Heart right ventricle (tissue), 16 donors: ENCODE results near the gene AK4. TPM values are rescaled to one million over a fixed set of nuclear protein-coding genes. Genes with fewer than 3 reads are reported as not detected.

Source experiments
- ATAC-seq, 8 donors: fragments of 200-7000 bp; cut with Tn5 transposase; one replicate each; pipeline ENCODE4 v1.9.1; 2020; ENCODE audit warnings: mild to moderate bottlenecking in 8 of 8, moderate library complexity in 8 of 8, moderate number of reproducible peaks in 1 of 8
- DNase-seq, 2 donors: peaks; one replicate each; pipeline ENCODE4 v3.0.0-alpha.2; 2020
- H3K27ac ChIP-seq, 10 donors: fragments of 200-600 bp; sonication (generic) in 2 of 10; one replicate each; pipeline versions ENCODE4 v1.5.0 to v1.8.0; 2020 to 2022; ENCODE audit warnings: mild to moderate bottlenecking in 3 of 10
- H3K27me3 ChIP-seq, 7 donors: fragments of 200-600 bp; one replicate each; pipeline ENCODE4 v1.8.0; 2021 to 2022; ENCODE audit warnings: mild to moderate bottlenecking in 2 of 7
- H3K36me3 ChIP-seq, 9 donors: fragments of 200-600 bp; sonication (generic) in 1 of 9; one replicate each; pipeline versions ENCODE4 v1.5.0 to v1.8.0; 2020 to 2022; ENCODE audit warnings: mild to moderate bottlenecking in 2 of 9
- H3K4me1 ChIP-seq, 9 donors: fragments of 200-600 bp; sonication (generic) in 1 of 9; one replicate each; pipeline versions ENCODE4 v1.5.0 to v1.8.0; 2020 to 2022; ENCODE audit warnings: mild to moderate bottlenecking in 4 of 9
- H3K4me3 ChIP-seq, 10 donors: fragments of 200-600 bp; sonication (generic) in 2 of 10; one replicate each; pipeline versions ENCODE4 v1.5.0 to v1.8.0; 2020 to 2022; ENCODE audit warnings: mild to moderate bottlenecking in 7 of 10, moderate library complexity in 2 of 10
- H3K9me3 ChIP-seq, 11 donors: fragments of 200-600 bp in 10 of 11; sonication (generic) in 2 of 11; one replicate each; pipeline versions ENCODE4 v1.5.0 to v1.8.0; 2013 to 2022; ENCODE audit warnings: mild to moderate bottlenecking in 2 of 11, control low read depth in 1 of 11, moderate library complexity in 1 of 11
- WGBS, 2 donors: extraction: QIAGEN DNeasy Blood & Tissue Kit; methylation state at CpG; one replicate each; pipeline ENCODE4 v1.1.7; 2013; ENCODE audit warnings: inconsistent platforms in 1 of 2; 5-methylcytosine and 5-hydroxymethylcytosine counted together
- intact Hi-C, 10 donors: fragments of 100-400 bp; cut with DNase I; formaldehyde crosslinking; loops; one replicate each; pipeline versions ENCODE4 v1.11.1 to v1.14.2; 2022
- polyA plus RNA-seq, 2 donors: library from polyadenylated mRNA; stranded (reverse); fragments of 200-250 nt; gene quantifications; one replicate each; pipeline ENCODE4 v1.2.3, GENCODE V29; 2013
- total RNA-seq, 10 donors: library from RNA; stranded (reverse); fragmentation: NEBNext Ultra II Directional in 3 of 10; extraction: Animal tissue kit (Norgen Biotek cat#: 25700) in 3 of 10; gene quantifications; one replicate each; pipeline versions ENCODE4 v1.2.1 to v1.2.4, GENCODE V29; 2021 to 2023
- TF ChIP-seq, protein P1 (sequence below), 9 donors: fragments of 200-600 bp; sonication (generic) in 2 of 9; IDR thresholded peaks; one replicate each; pipeline versions ENCODE4 v1.5.0 to v1.8.0; 2021 to 2022; ENCODE audit warnings: antibody characterized with exemption in 9 of 9, mild to moderate bottlenecking in 5 of 9, moderate library complexity in 1 of 9
- donor health status: Arrhythmogenic right ventricular cardiomyopathy.
- donor health status: ischemic (EF 13 %, LVEDD 7.1; RV severe dilation, severe dysfunction).
- donor health status: healthy with polysubstance abuse.
- donor health status: DM: no; HTN: yes; CAD: no.
- donor health status: DM: no; HTN: no; CAD: no.
- donor health status: ischemic (EF 25% LVEDD 6.9; RV normal size, moderate dysfunction).
- donor health status: ischemic (EF 25% LVEDD 5.7; RV mildly dilated, moderate dysfunction).
- donor health status: healthy.
- donor health status: DM: yes; HTN: yes; CAD: no.
- donor health status: Ischemic cardiomyopathy.
- donor health status: ischemic (EF 35%, LVEDD 5.7; RV mildly dilated, moderate dysfunction).
- donor health status: nonischemic (EF 11% LVEDD 7.7; RV severe dilation, severe dysfunction).
- donor health status: DM: yes; HTN: yes; CAD: no.
- donor health status: PGD.
- donor health status: ischemic (EF 29% LVEDD 5.4; RV normal size, mild dysfunction).
- donor health status: nonischemic (EF 23%, LVEDD 6.1; RV moderate dilation, normal function).

Gene AK4
- total and polyA plus RNA-seq, 12 donors: 9.9 to 179 (median 142) TPM

DNA sequence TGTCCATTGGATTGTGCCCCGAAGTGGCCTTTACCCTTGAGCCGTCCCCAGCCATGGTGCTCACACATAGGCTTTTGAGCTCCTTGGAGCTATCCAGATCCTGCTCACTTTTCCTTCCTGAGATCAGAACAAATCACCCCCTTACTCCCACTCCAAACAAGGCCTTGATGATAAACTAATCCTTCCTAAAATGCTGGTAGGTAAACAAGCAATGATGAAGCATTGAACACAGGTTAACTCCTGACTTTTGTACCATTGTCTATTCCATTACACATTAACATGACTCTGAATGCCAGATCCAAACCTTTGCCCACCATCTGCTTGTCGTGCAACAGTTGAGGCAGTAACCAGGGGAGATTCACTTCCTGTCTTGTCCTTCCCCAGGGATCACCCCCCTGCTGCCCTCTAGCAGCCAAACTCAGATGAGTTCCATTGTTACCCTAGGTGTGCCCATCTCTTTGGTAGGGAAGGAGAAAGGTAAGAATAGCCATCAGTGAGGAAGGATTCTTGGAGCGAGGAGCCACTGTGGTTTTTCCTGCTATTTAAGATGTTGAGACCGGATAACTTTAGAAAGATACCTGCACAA, 81.8 kb downstream of the AK4 start:
- no peak for ATAC-seq
- TF ChIP-seq, protein P1, sequence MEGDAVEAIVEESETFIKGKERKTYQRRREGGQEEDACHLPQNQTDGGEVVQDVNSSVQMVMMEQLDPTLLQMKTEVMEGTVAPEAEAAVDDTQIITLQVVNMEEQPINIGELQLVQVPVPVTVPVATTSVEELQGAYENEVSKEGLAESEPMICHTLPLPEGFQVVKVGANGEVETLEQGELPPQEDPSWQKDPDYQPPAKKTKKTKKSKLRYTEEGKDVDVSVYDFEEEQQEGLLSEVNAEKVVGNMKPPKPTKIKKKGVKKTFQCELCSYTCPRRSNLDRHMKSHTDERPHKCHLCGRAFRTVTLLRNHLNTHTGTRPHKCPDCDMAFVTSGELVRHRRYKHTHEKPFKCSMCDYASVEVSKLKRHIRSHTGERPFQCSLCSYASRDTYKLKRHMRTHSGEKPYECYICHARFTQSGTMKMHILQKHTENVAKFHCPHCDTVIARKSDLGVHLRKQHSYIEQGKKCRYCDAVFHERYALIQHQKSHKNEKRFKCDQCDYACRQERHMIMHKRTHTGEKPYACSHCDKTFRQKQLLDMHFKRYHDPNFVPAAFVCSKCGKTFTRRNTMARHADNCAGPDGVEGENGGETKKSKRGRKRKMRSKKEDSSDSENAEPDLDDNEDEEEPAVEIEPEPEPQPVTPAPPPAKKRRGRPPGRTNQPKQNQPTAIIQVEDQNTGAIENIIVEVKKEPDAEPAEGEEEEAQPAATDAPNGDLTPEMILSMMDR (IDR thresholded peaks at IDR 0.05): no peak
- intact Hi-C loops: loop anchor here in 3 of 10 donors (5.0 to 10.0 kb wide), 3 partner anchors 195 to 457 kb away; partner anchors contain the start of genes LEPR (in 1 of the 3) and LEPROT (in 1 of the 3)
- DNase-seq: no peak
- peaks cover 0 to 24% (median 0%) of the 10 kb centered on the region in 9 donors for H3K4me1 ChIP-seq
- no peak overlapping the region for H3K4me3 ChIP-seq
- H3K27me3 ChIP-seq: no peaks in the 10 kb centered on the region
- H3K9me3 ChIP-seq: no peaks in the 10 kb centered on the region
- peaks cover 0 to 27% (median 6%) of the 10 kb centered on the region in 9 donors for H3K36me3 ChIP-seq
- 95% methylated on average over 5 of the region's 5 CpGs for WGBS, 2 donors
- no peak overlapping the region for H3K27ac ChIP-seq

GRCh38 chr1:65230731-65231481, 82.9 kb downstream of the AK4 start:
- intact Hi-C loops: loop anchor here in 3 of 10 donors (5.0 to 10.0 kb wide), 3 partner anchors 194 to 456 kb away; partner anchors contain the start of genes LEPR (in 1 of the 3) and LEPROT (in 1 of the 3)
- DNase-seq (no peak), ATAC-seq (no peak)
- WGBS, 2 donors: 89 to 97% methylated on average over 1 of the region's 1 CpG
- H3K4me3 ChIP-seq: no peak overlapping the region
- no peak overlapping the region for H3K27ac ChIP-seq
- H3K4me1 ChIP-seq: peaks cover 0 to 24% (median 0%) of the 10 kb centered on the region in 9 donors
- H3K27me3 ChIP-seq: no peaks in the 10 kb centered on the region
- H3K36me3 ChIP-seq: peaks cover 0 to 16% (median 0%) of the 10 kb centered on the region in 9 donors
- TF ChIP-seq, protein P1 (IDR thresholded peaks at IDR 0.05): no peak
- peaks cover 0 to 2% (median 0%) of the 10 kb centered on the region in 11 donors for H3K9me3 ChIP-seq

DNA sequence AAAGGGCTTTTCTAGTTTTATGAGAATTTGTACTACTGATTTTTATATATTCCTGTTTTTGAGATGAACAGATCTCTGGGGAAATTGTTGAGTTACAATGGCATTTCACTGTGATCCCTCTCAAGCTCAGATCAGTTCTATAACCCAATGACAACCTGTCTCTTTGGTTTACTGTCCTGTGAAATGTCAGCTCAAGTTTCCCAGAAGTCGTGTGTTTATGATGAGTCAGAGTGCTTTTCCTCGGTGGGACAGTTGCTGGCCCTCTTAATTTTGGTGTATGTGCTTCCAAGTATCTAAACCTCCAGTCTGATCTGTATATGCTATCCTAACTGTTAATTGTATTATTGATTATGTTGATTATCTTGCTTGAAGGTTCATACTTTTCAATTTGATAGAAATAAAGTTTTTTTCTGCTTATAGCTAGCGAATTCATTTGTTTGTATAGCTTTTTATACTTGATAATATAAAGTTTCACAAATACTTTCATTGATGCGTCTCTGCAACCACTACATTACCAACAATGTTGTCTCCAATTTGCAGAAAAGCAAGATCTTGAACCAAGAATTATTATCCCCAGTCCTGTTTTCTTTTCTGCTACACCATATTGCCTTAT, 83.8 kb downstream of the AK4 start:
- ATAC-seq: peak in 1 of 8 donors; percentile 45
- Histone ChIP-seq H3K4me1 (peaks cover 0 to 24% (median 0%) of the 10 kb centered on the region in 9 donors), H3K4me3 (no peak overlapping the region), H3K36me3 (peaks cover 0 to 14% (median 0%) of the 10 kb centered on the region in 9 donors), H3K27me3 (no peaks in the 10 kb centered on the region), H3K9me3 (peaks cover 0 to 12% (median 0%) of the 10 kb centered on the region in 11 donors), H3K27ac (peak overlapping the region in 1 of 10 donors; percentile 31)
- TF ChIP-seq, protein P1 (IDR thresholded peaks at IDR 0.05): no peak
- WGBS, 2 donors: 61 to 62% methylated on average over 4 of the region's 4 CpGs
- no peak for DNase-seq
- intact Hi-C loops: loop anchor here in 3 of 10 donors (5.0 to 10.0 kb wide), 3 partner anchors 193 to 455 kb away; partner anchors contain the start of genes LEPR (in 1 of the 3) and LEPROT (in 1 of the 3)

- no peak for DNase-seq
- H3K27me3 ChIP-seq: no peaks in the 10 kb centered on the region
- peaks cover 0 to 14% (median 0%) of the 10 kb centered on the region in 11 donors for H3K9me3 ChIP-seq
- H3K4me3 ChIP-seq: no peak overlapping the region
- ATAC-seq: peak in 4 of 8 donors; percentile 22 to 62 (median 48)
- 66 to 86% methylated on average over 4 of the region's 4 CpGs for WGBS, 2 donors
- H3K36me3 ChIP-seq: peaks cover 0 to 14% (median 0%) of the 10 kb centered on the region in 9 donors
- intact Hi-C loops: loop anchor here in 3 of 10 donors (5.0 to 10.0 kb wide), 3 partner anchors 192 to 455 kb away; partner anchors contain the start of genes LEPR (in 1 of the 3) and LEPROT (in 1 of the 3)
- H3K4me1 ChIP-seq: peaks cover 0 to 24% (median 0%) of the 10 kb centered on the region in 9 donors
- TF ChIP-seq, protein P1 (IDR thresholded peaks at IDR 0.05): no peak
- no peak overlapping the region for H3K27ac ChIP-seq
Observed at GRCh38 chr1:65232461-65232990, 84.5 kb downstream of the AK4 start.
